Upper lobe of right lung (tissue), 1 donor: ENCODE measurements around the gene XPO5. TPM values are rescaled to one million over a fixed set of nuclear protein-coding genes. Genes with fewer than 3 reads are reported as not detected.
A peak's percentile ranks its signal among the peaks of the same experiment; 100 is the strongest.

Experiments
- ATAC-seq: fragments of 200-7000 bp; cut with Tn5 transposase; one replicate; pipeline ENCODE4 v1.9.1; 2020; ENCODE audit warnings: mild to moderate bottlenecking, moderate library complexity
- DNase-seq: peaks from one replicate; pipeline ENCODE4 v3.0.0-alpha.2; 2020
- H3K27ac ChIP-seq: fragments of 200-600 bp; one replicate; pipeline ENCODE4 v1.8.0; 2022
- H3K27me3 ChIP-seq: fragments of 200-600 bp; one replicate; pipeline ENCODE4 v1.8.0; 2022; ENCODE audit warnings: mild to moderate bottlenecking
- H3K36me3 ChIP-seq: fragments of 200-600 bp; one replicate; pipeline ENCODE4 v1.8.0; 2022
- H3K4me1 ChIP-seq: fragments of 200-600 bp; one replicate; pipeline ENCODE4 v1.8.0; 2022
- H3K4me3 ChIP-seq: fragments of 200-600 bp; one replicate; pipeline ENCODE4 v1.8.0; 2022; ENCODE audit warnings: mild to moderate bottlenecking
- H3K9me3 ChIP-seq: fragments of 200-600 bp; one replicate; pipeline ENCODE4 v1.8.0; 2022
- intact Hi-C: fragments of 100-400 bp; cut with DNase I; formaldehyde crosslinking; loops from one replicate; pipeline ENCODE4 v1.11.0; 2022
- total RNA-seq: library from RNA; stranded (reverse); fragmentation: NEBNext Ultra II Directional; extraction: Animal tissue kit (Norgen Biotek cat#: 25700); gene quantifications from one replicate; pipeline ENCODE4 v1.2.1, GENCODE V29; 2021
- TF ChIP-seq, protein P1 (sequence below): fragments of 200-600 bp; IDR thresholded peaks from one replicate; pipeline ENCODE4 v1.8.0; 2022; ENCODE audit warnings: antibody characterized with exemption
- donor health status: DM: no; HTN: yes; CAD: no; lungs with severe emphysema.

XPO5 gene
- total RNA-seq, 1 donor from 2014 or later, result 36.9 TPM

GRCh38 chr6:43579171-43579570 is 3.3 kb upstream of the XPO5 start:
- intact Hi-C loops, result no loop called here
- Histone ChIP-seq H3K36me3 (peaks cover 21% of the 10 kb centered on the region), H3K4me3 (no peak overlapping the region), H3K27ac (no peak overlapping the region), H3K9me3 (no peaks in the 10 kb centered on the region), H3K4me1 (peaks cover 25% of the 10 kb centered on the region), H3K27me3 (no peaks in the 10 kb centered on the region)
- ATAC-seq (no peak), DNase-seq (no peak)
- TF ChIP-seq, protein P1, sequence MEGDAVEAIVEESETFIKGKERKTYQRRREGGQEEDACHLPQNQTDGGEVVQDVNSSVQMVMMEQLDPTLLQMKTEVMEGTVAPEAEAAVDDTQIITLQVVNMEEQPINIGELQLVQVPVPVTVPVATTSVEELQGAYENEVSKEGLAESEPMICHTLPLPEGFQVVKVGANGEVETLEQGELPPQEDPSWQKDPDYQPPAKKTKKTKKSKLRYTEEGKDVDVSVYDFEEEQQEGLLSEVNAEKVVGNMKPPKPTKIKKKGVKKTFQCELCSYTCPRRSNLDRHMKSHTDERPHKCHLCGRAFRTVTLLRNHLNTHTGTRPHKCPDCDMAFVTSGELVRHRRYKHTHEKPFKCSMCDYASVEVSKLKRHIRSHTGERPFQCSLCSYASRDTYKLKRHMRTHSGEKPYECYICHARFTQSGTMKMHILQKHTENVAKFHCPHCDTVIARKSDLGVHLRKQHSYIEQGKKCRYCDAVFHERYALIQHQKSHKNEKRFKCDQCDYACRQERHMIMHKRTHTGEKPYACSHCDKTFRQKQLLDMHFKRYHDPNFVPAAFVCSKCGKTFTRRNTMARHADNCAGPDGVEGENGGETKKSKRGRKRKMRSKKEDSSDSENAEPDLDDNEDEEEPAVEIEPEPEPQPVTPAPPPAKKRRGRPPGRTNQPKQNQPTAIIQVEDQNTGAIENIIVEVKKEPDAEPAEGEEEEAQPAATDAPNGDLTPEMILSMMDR, result no peak

GRCh38 chr6:43578748-43579147 is 2.9 kb upstream of the XPO5 start:
- Histone ChIP-seq H3K27me3 (no peaks in the 10 kb centered on the region), H3K4me1 (peaks cover 25% of the 10 kb centered on the region), H3K36me3 (peaks cover 16% of the 10 kb centered on the region), H3K9me3 (no peaks in the 10 kb centered on the region), H3K27ac (no peak overlapping the region), H3K4me3 (no peak overlapping the region)
- ATAC-seq, result no peak
- intact Hi-C loops, result no loop called here
- TF ChIP-seq, protein P1, result no peak
- DNase-seq, result no peak

- no peaks in the 10 kb centered on the region for H3K27me3 ChIP-seq
- TF ChIP-seq, protein P1, result no peak
- H3K36me3 ChIP-seq, result peaks cover 29% of the 10 kb centered on the region
- DNase-seq (peak; percentile 82), ATAC-seq (peak; percentile 58)
- intact Hi-C loops, result no loop called here
- H3K9me3 ChIP-seq, result no peaks in the 10 kb centered on the region
- peak overlapping the region; percentile 96 for H3K4me3 ChIP-seq
- peaks cover 25% of the 10 kb centered on the region for H3K4me1 ChIP-seq
- H3K27ac ChIP-seq, result peak overlapping the region; percentile 71
These were observed 600 bp downstream of the XPO5 start for GRCh38 chr6:43575105-43575771.

DNA sequence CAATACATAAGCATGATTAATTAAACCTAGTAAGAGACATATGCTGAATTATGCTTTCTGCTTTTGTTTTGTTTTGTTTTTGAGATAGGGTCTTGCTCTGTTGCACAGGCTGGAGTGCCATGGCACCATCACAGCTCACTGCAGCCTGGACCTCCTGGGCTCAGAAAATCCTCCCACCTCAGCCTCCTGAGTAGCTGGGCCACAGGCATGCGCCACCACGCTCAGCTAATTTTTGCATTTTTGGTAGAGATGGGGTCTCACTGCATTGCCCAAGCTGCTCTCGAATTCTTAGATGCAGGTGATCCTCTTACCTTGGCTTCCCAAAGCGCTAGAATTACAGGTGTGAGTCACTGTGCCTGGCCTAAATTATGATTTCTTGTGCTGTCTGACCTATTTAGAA is 3.8 kb downstream of the XPO5 start:
- peaks cover 54% of the 10 kb centered on the region for H3K36me3 ChIP-seq
- no peak overlapping the region for H3K27ac ChIP-seq
- intact Hi-C loops, result no loop called here
- H3K9me3 ChIP-seq, result no peaks in the 10 kb centered on the region
- ATAC-seq (no peak), DNase-seq (no peak)
- peaks cover 11% of the 10 kb centered on the region for H3K4me1 ChIP-seq
- TF ChIP-seq, protein P1, result no peak
- no peaks in the 10 kb centered on the region for H3K27me3 ChIP-seq
- H3K4me3 ChIP-seq, result no peak overlapping the region

GRCh38 chr6:43570876-43571441 is 4.9 kb downstream of the XPO5 start:
- DNase-seq (no peak), ATAC-seq (no peak)
- Histone ChIP-seq H3K36me3 (peaks cover 64% of the 10 kb centered on the region), H3K9me3 (no peaks in the 10 kb centered on the region), H3K27me3 (no peaks in the 10 kb centered on the region), H3K4me1 (peaks cover 7% of the 10 kb centered on the region), H3K4me3 (no peak overlapping the region), H3K27ac (no peak overlapping the region)
- intact Hi-C loops, result no loop called here
- TF ChIP-seq, protein P1, result no peak
